ENCODE results near the gene CMTR2. TPM values are rescaled to one million over a fixed set of nuclear protein-coding genes. Genes with fewer than 3 reads are reported as not detected.

The CMTR2 gene
- polyA plus RNA-seq, 1 of the 3 experiments (the other 2 are of a cell fraction), result 7.2 TPM

GRCh38 chr16:71249399-71249798 is 39.8 kb downstream of the CMTR2 start:
- ChIA-PET POLR2A (no interaction called here), CTCF (interaction anchor here (1.4 to 3.1 kb wide), 3 partner anchors 11 to 107 kb away, joined by 3 to 10 read pairs (median 5); no protein-coding TSS in a partner anchor)
- Histone ChIP-seq H3F3A (replicated peaks; ENCODE audit: insufficient read depth) (no peaks in the 10 kb centered on the region), H3K79me2 (ENCODE audit: insufficient read depth) (no peaks in the 10 kb centered on the region), H3K27me3 (ENCODE audit: insufficient read depth) (no peaks in the 10 kb centered on the region), H2AFZ (ENCODE audit: low read depth) (no peak overlapping the region), H3K9me2 (no peaks in the 10 kb centered on the region), H3K9me3 (no peaks in the 10 kb centered on the region), H3K4me2 (no peak overlapping the region), H3K9ac (no peak overlapping the region), H4K20me1 (ENCODE audit: insufficient read depth) (no peaks in the 10 kb centered on the region), H3K4me3 (ENCODE audit: low read depth in 2 of 2, low read length in 1 of 2) (no peak overlapping the region), H3K27ac (ENCODE audit: low read depth in 2 of 2, low read length in 1 of 2) (no peak overlapping the region), H3K4me1 (ENCODE audit: control insufficient read depth in 1 of 2, insufficient read depth in 2 of 2, low read depth in 1 of 2, low read length in 1 of 2) (no peaks in the 10 kb centered on the region), H3K36me3 (replicated peaks in 1 of 2; ENCODE audit: control insufficient read depth in 1 of 2, insufficient read depth in 2 of 2, low read length in 1 of 2) (no peaks in the 10 kb centered on the region)
- DNase-seq, result no peak
- TF ChIP-seq TAF1 (IDR thresholded peaks at IDR 0.05; ENCODE audit: borderline replicate concordance, low read depth, low read length) (no peak), MXI1 (IDR thresholded peaks at IDR 0.05; ENCODE audit: low read depth, low read length) (no peak), FOXJ3 (CRISPR knock-in tag; IDR thresholded peaks at IDR 0.05) (no peak), RXRA (IDR thresholded peaks at IDR 0.05; ENCODE audit: borderline replicate concordance, low read depth) (no peak), GATA2 (CRISPR knock-in tag; IDR thresholded peaks at IDR 0.05) (no peak), PBX3 (IDR thresholded peaks at IDR 0.05) (no peak), SMC3 (IDR thresholded peaks at IDR 0.05; ENCODE audit: low read depth, low read length) (no peak)
- WGBS (ENCODE audit: low lambda C conversion rate), result 0% methylated on average over 1 of the region's 1 CpG

- Histone ChIP-seq H3K4me1 (ENCODE audit: control insufficient read depth in 1 of 2, insufficient read depth in 2 of 2, low read depth in 1 of 2, low read length in 1 of 2) (no peaks in the 10 kb centered on the region), H3K4me2 (no peak overlapping the region), H3F3A (replicated peaks; ENCODE audit: insufficient read depth) (no peaks in the 10 kb centered on the region), H3K36me3 (replicated peaks in 1 of 2; ENCODE audit: control insufficient read depth in 1 of 2, insufficient read depth in 2 of 2, low read length in 1 of 2) (no peaks in the 10 kb centered on the region), H3K9me2 (no peaks in the 10 kb centered on the region), H3K27me3 (ENCODE audit: insufficient read depth) (no peaks in the 10 kb centered on the region), H3K9ac (no peak overlapping the region), H3K9me3 (no peaks in the 10 kb centered on the region), H2AFZ (ENCODE audit: low read depth) (no peak overlapping the region), H4K20me1 (ENCODE audit: insufficient read depth) (no peaks in the 10 kb centered on the region), H3K79me2 (ENCODE audit: insufficient read depth) (no peaks in the 10 kb centered on the region), H3K4me3 (ENCODE audit: low read depth in 2 of 2, low read length in 1 of 2) (no peak overlapping the region), H3K27ac (ENCODE audit: low read depth in 2 of 2, low read length in 1 of 2) (no peak overlapping the region)
- no peak for TF ChIP-seq FOXM1 (IDR thresholded peaks at IDR 0.05; ENCODE audit: low read depth)
- TF ChIP-seq MXI1 (IDR thresholded peaks at IDR 0.05; ENCODE audit: low read depth, low read length), result no peak
- TF ChIP-seq NRF1 (IDR thresholded peaks at IDR 0.05; ENCODE audit: low read depth, low read length), result no peak
- TF ChIP-seq TCF12 (IDR thresholded peaks at IDR 0.05), result no peak
- no peak for TF ChIP-seq SMC3 (IDR thresholded peaks at IDR 0.05; ENCODE audit: low read depth, low read length)
- TF ChIP-seq PBX3 (IDR thresholded peaks at IDR 0.05), result no peak
- TF ChIP-seq EP300 (IDR thresholded peaks at IDR 0.05; ENCODE audit: borderline replicate concordance in 1 of 2, low read depth in 1 of 2, low read length in 1 of 2), result no peak
- TF ChIP-seq TEAD4 (IDR thresholded peaks at IDR 0.05; ENCODE audit: borderline replicate concordance, insufficient read depth), result no peak
- TF ChIP-seq MAX (IDR thresholded peaks at IDR 0.05; ENCODE audit: low read depth), result no peak
- TF ChIP-seq NFIC (IDR thresholded peaks at IDR 0.05; ENCODE audit: borderline replicate concordance), result no peak
- TF ChIP-seq ZBTB33 (IDR thresholded peaks at IDR 0.05; ENCODE audit: borderline replicate concordance, low read depth), result no peak
- no peak for TF ChIP-seq REST (IDR thresholded peaks at IDR 0.05; ENCODE audit: low read depth, low read length)
- ChIA-PET CTCF (interaction anchor here (3.1 kb wide), 1 partner anchor 64 kb away, joined by 10 read pairs; no protein-coding TSS in a partner anchor), POLR2A (no interaction called here)
- WGBS (ENCODE audit: low lambda C conversion rate), result 59% methylated on average over 7 of the region's 7 CpGs
- DNase-seq, result no peak
Measured at GRCh38 chr16:71247478-71247877, 41.7 kb downstream of the CMTR2 start.
